Measurements from ENCODE around the gene P2RX2. TPM values are rescaled to one million over a fixed set of nuclear protein-coding genes. Genes with fewer than 3 reads are reported as not detected.

P2RX2 gene
- total and polyA plus RNA-seq, 4 donors, result not detected

DNA sequence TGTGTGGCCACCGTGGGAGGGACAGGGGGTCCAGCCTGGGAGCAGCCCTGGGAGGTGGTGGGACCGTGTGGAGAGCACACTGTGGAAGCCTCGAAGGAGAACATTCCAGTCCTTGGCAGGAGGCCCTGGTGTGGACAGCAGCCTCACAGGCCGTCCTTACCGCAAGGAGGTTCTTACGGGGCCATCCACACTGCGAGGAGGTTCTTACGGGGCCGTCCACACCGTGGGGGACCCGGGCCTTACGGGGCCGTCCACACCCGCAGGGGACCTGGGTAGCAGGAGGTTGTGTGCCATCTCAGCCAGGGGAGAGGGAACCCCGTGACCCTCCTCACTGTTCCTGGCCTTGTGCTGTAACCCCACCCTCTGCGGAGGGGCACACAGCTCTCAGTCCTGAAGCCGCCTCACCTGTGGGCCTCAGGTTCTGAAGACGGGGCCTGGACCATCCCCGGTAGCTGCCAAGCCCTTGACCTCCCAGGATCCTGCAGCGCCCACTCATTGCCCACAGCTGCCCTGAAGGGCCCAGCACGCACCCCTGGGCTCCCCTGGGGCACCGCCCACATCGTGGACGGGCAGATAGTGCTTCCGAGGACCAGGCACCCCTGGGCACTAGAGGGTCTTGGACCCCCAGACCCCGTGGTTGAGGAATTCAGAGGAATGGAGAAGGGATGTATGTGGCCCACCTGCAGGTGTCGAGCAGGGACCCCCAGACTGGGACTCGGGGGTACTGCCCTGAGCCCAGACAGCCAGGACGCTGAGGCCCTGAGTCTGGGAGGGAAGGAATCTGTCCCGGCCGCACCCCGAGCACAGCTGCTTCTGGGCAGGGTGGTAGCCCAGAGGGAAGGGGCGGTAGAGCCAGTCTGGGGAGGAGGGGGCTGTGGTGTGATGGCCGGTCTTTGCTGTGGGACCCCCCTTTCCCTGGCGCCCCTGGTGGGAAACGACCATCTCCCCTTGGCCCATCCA is 45.5 kb upstream of the P2RX2 start:
- DNase-seq (ENCODE audit: low spot score), result no peak
- H3K4me1 ChIP-seq (ENCODE audit: control insufficient read depth in 4 of 4, insufficient read depth in 4 of 4, low read length in 3 of 4), result no peaks in the 10 kb centered on the region
- 94% methylated on average over 36 of the region's 36 CpGs for WGBS

More for the DNA sequence above, 45.5 kb upstream of the P2RX2 start:
- Histone ChIP-seq H3K27ac (ENCODE audit: low read depth in 1 of 2, low read length in 2 of 2) (no peak overlapping the region), H3K9ac (ENCODE audit: low read depth in 1 of 2, low read length in 2 of 2) (no peak overlapping the region), H3K36me3 (ENCODE audit: control insufficient read depth in 4 of 4, insufficient read depth in 3 of 4, low read depth in 1 of 4, low read length in 3 of 4) (peaks cover 3 to 35% (median 14%) of the 10 kb centered on the region in 4 donors), H3K9me3 (ENCODE audit: control insufficient read depth in 4 of 4, low read length in 3 of 4) (no peaks in the 10 kb centered on the region), H3K4me3 (ENCODE audit: low read depth in 1 of 3, low read length in 3 of 3) (no peak overlapping the region), H3K27me3 (ENCODE audit: control insufficient read depth in 4 of 4, insufficient read depth in 4 of 4, low read length in 3 of 4) (no peaks in the 10 kb centered on the region)
- TF ChIP-seq, protein P1, sequence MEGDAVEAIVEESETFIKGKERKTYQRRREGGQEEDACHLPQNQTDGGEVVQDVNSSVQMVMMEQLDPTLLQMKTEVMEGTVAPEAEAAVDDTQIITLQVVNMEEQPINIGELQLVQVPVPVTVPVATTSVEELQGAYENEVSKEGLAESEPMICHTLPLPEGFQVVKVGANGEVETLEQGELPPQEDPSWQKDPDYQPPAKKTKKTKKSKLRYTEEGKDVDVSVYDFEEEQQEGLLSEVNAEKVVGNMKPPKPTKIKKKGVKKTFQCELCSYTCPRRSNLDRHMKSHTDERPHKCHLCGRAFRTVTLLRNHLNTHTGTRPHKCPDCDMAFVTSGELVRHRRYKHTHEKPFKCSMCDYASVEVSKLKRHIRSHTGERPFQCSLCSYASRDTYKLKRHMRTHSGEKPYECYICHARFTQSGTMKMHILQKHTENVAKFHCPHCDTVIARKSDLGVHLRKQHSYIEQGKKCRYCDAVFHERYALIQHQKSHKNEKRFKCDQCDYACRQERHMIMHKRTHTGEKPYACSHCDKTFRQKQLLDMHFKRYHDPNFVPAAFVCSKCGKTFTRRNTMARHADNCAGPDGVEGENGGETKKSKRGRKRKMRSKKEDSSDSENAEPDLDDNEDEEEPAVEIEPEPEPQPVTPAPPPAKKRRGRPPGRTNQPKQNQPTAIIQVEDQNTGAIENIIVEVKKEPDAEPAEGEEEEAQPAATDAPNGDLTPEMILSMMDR (IDR thresholded peaks at IDR 0.05; ENCODE audit: low read depth, low read length, missing input control), result no peak
- TF ChIP-seq, protein P2, sequence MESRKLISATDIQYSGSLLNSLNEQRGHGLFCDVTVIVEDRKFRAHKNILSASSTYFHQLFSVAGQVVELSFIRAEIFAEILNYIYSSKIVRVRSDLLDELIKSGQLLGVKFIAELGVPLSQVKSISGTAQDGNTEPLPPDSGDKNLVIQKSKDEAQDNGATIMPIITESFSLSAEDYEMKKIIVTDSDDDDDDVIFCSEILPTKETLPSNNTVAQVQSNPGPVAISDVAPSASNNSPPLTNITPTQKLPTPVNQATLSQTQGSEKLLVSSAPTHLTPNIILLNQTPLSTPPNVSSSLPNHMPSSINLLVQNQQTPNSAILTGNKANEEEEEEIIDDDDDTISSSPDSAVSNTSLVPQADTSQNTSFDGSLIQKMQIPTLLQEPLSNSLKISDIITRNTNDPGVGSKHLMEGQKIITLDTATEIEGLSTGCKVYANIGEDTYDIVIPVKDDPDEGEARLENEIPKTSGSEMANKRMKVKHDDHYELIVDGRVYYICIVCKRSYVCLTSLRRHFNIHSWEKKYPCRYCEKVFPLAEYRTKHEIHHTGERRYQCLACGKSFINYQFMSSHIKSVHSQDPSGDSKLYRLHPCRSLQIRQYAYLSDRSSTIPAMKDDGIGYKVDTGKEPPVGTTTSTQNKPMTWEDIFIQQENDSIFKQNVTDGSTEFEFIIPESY (IDR thresholded peaks at IDR 0.05), result no peak
- TF ChIP-seq RAD21 (IDR thresholded peaks at IDR 0.05), result no peak
- no peak for TF ChIP-seq SP1 (IDR thresholded peaks at IDR 0.05)
- no peak for TF ChIP-seq REST (IDR thresholded peaks at IDR 0.05)
- TF ChIP-seq FOXA2 (IDR thresholded peaks at IDR 0.05), result no peak
- TF ChIP-seq TAF1 (conservative IDR thresholded peaks at IDR 0.05), result no peak
- TF ChIP-seq FOXA1 (IDR thresholded peaks at IDR 0.05), result no peak

Data from liver (tissue), 9 donors.